ENCODE results near the gene FAM222A.

FAM222A gene

GRCh38 chr12:109734219-109735000, 20.8 kb downstream of the FAM222A start:
- H4K20me1 ChIP-seq (ENCODE audit: control insufficient read depth, insufficient read depth, low read depth, low read length), result 0 out of 2 replicates have a peak, but pooled peaks cover 5% of the 10 kb centered on the region
- no peak overlapping the region for H3K27ac ChIP-seq (ENCODE audit: low read depth, low read length)

GRCh38 chr12:109735051-109735521, 21.5 kb downstream of the FAM222A start:
- Histone ChIP-seq H3K27me3 (ENCODE audit: control insufficient read depth, low read length) (no peaks in the 10 kb centered on the region), H3K79me2 (ENCODE audit: control insufficient read depth, low read length) (no peaks in the 10 kb centered on the region), H3K27ac (ENCODE audit: low read depth, low read length) (no peak overlapping the region), H3K36me3 (ENCODE audit: control insufficient read depth, low read length) (no peaks in the 10 kb centered on the region), H4K20me1 (ENCODE audit: control insufficient read depth, insufficient read depth, low read depth, low read length) (0 out of 2 replicates have a peak, but pooled peaks cover 5% of the 10 kb centered on the region), H3F3A (ENCODE audit: control insufficient read depth, insufficient read depth) (no peaks in the 10 kb centered on the region), H3K9me3 (ENCODE audit: control insufficient read depth, insufficient read depth, low read length) (no peaks in the 10 kb centered on the region), H3K9me2 (replicated peaks; ENCODE audit: control insufficient read depth, low read length) (no peaks in the 10 kb centered on the region), H3K4me2 (ENCODE audit: low read length) (no peak overlapping the region), H3K4me1 (ENCODE audit: control insufficient read depth, low read length) (no peaks in the 10 kb centered on the region), H3K4me3 (ENCODE audit: low read length) (no peak overlapping the region)
- TF ChIP-seq CTCF (IDR thresholded peaks at IDR 0.05; ENCODE audit: low read depth, low read length, poor library complexity, severe bottlenecking), result no peak

More at GRCh38 chr12:109734219-109735000, 20.8 kb downstream of the FAM222A start:
- Histone ChIP-seq H3K4me1 (ENCODE audit: control insufficient read depth, low read length) (no peaks in the 10 kb centered on the region), H3K27me3 (ENCODE audit: control insufficient read depth, low read length) (no peaks in the 10 kb centered on the region), H3K9me2 (replicated peaks; ENCODE audit: control insufficient read depth, low read length) (no peaks in the 10 kb centered on the region), H3F3A (ENCODE audit: control insufficient read depth, insufficient read depth) (no peaks in the 10 kb centered on the region), H3K4me3 (ENCODE audit: low read length) (no peak overlapping the region), H3K36me3 (ENCODE audit: control insufficient read depth, low read length) (no peaks in the 10 kb centered on the region), H3K79me2 (ENCODE audit: control insufficient read depth, low read length) (no peaks in the 10 kb centered on the region), H3K9me3 (ENCODE audit: control insufficient read depth, insufficient read depth, low read length) (no peaks in the 10 kb centered on the region), H3K4me2 (ENCODE audit: low read length) (no peak overlapping the region)
- TF ChIP-seq CTCF (IDR thresholded peaks at IDR 0.05; ENCODE audit: low read depth, low read length, poor library complexity, severe bottlenecking) (no peak), EZH2phosphoT487 (IDR thresholded peaks at IDR 0.05; ENCODE audit: borderline replicate concordance, low read length) (no peak)

DNA sequence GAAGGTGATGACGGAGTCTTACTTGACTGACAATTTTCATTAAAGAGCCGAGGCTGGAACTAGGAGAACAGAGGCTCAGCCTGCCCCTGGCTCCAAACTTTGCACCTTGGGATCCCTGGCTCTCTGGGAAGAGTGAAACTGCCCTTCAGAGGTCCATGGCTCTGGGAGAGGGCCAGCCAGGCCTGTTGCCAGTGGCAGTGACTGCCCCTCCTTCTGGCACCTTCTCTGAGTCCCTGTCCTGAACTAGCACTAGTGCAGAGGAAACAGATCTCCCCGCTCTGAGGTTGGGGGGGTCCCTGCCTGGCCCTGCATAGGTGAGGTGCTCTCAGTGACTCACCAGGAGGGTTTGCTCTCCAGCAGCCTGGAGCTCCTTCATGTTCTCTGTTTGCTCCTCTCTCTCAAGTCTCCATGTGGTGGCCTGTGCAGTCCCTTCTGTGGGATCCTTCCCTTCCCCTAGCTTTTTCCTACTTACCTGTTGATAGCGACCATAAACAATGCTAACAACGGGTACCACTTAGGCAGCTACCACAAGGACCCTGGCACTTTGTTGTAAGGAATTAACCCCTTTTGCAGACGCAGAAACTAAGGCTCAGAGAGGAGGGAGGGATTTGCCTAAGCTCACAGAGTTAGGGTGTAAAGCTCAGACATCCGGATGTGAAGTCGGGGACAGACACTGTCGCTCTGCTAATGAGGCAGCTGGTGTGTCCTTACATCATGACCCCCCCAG, 22.4 kb downstream of the FAM222A start:
- no peaks in the 10 kb centered on the region for H3K27me3 ChIP-seq (ENCODE audit: control insufficient read depth, low read length)
- H3K9me3 ChIP-seq (ENCODE audit: control insufficient read depth, insufficient read depth, low read length), result no peaks in the 10 kb centered on the region
- H4K20me1 ChIP-seq (ENCODE audit: control insufficient read depth, insufficient read depth, low read depth, low read length), result 0 out of 2 replicates have a peak, but pooled peaks cover 5% of the 10 kb centered on the region
- TF ChIP-seq CTCF (IDR thresholded peaks at IDR 0.05; ENCODE audit: low read depth, low read length, poor library complexity, severe bottlenecking) (no peak), EZH2phosphoT487 (IDR thresholded peaks at IDR 0.05; ENCODE audit: borderline replicate concordance, low read length) (no peak)
- H3K79me2 ChIP-seq (ENCODE audit: control insufficient read depth, low read length), result no peaks in the 10 kb centered on the region
- H3K36me3 ChIP-seq (ENCODE audit: control insufficient read depth, low read length), result no peaks in the 10 kb centered on the region
- H3K4me3 ChIP-seq (ENCODE audit: low read length), result no peak overlapping the region
- H3K27ac ChIP-seq (ENCODE audit: low read depth, low read length), result no peak overlapping the region
- no peaks in the 10 kb centered on the region for H3K9me2 ChIP-seq (replicated peaks; ENCODE audit: control insufficient read depth, low read length)
- H3F3A ChIP-seq (ENCODE audit: control insufficient read depth, insufficient read depth), result no peaks in the 10 kb centered on the region
- no peak overlapping the region for H3K4me2 ChIP-seq (ENCODE audit: low read length)
- no peaks in the 10 kb centered on the region for H3K4me1 ChIP-seq (ENCODE audit: control insufficient read depth, low read length)
